Upper lobe of right lung (tissue), 1 donor: ENCODE data around the gene TTC28. TPM values are rescaled to one million over a fixed set of nuclear protein-coding genes. Genes with fewer than 3 reads are reported as not detected.
"Not testable (repeated sequence)": the region's sequence is repeated elsewhere in the genome, so short reads cannot be mapped to it uniquely, and the experiment has no call there.

Source experiments
- ATAC-seq: fragments of 200-7000 bp; cut with Tn5 transposase; one replicate; pipeline ENCODE4 v1.9.1; 2020; ENCODE audit warnings: mild to moderate bottlenecking, moderate library complexity
- DNase-seq: peaks from one replicate; pipeline ENCODE4 v3.0.0-alpha.2; 2020
- H3K27ac ChIP-seq: fragments of 200-600 bp; one replicate; pipeline ENCODE4 v1.8.0; 2022
- H3K27me3 ChIP-seq: fragments of 200-600 bp; one replicate; pipeline ENCODE4 v1.8.0; 2022; ENCODE audit warnings: mild to moderate bottlenecking
- H3K36me3 ChIP-seq: fragments of 200-600 bp; one replicate; pipeline ENCODE4 v1.8.0; 2022
- H3K4me1 ChIP-seq: fragments of 200-600 bp; one replicate; pipeline ENCODE4 v1.8.0; 2022
- H3K4me3 ChIP-seq: fragments of 200-600 bp; one replicate; pipeline ENCODE4 v1.8.0; 2022; ENCODE audit warnings: mild to moderate bottlenecking
- H3K9me3 ChIP-seq: fragments of 200-600 bp; one replicate; pipeline ENCODE4 v1.8.0; 2022
- intact Hi-C: fragments of 100-400 bp; cut with DNase I; formaldehyde crosslinking; loops from one replicate; pipeline ENCODE4 v1.11.0; 2022
- total RNA-seq: library from RNA; stranded (reverse); fragmentation: NEBNext Ultra II Directional; extraction: Animal tissue kit (Norgen Biotek cat#: 25700); gene quantifications from one replicate; pipeline ENCODE4 v1.2.1, GENCODE V29; 2021
- TF ChIP-seq, protein P1 (sequence below): fragments of 200-600 bp; IDR thresholded peaks from one replicate; pipeline ENCODE4 v1.8.0; 2022; ENCODE audit warnings: antibody characterized with exemption
- donor health status: DM: no; HTN: yes; CAD: no; lungs with severe emphysema.

The TTC28 gene
- total RNA-seq, 1 donor from 2014 or later: 48.7 TPM

- no peak overlapping the region for H3K4me3 ChIP-seq
- no peaks in the 10 kb centered on the region for H3K4me1 ChIP-seq
- no peaks in the 10 kb centered on the region for H3K27me3 ChIP-seq
- H3K9me3 ChIP-seq: no peaks in the 10 kb centered on the region
- H3K36me3 ChIP-seq: peaks cover 16% of the 10 kb centered on the region
- ATAC-seq (no peak), DNase-seq (no peak)
- intact Hi-C loops: no loop called here
- TF ChIP-seq, protein P1, sequence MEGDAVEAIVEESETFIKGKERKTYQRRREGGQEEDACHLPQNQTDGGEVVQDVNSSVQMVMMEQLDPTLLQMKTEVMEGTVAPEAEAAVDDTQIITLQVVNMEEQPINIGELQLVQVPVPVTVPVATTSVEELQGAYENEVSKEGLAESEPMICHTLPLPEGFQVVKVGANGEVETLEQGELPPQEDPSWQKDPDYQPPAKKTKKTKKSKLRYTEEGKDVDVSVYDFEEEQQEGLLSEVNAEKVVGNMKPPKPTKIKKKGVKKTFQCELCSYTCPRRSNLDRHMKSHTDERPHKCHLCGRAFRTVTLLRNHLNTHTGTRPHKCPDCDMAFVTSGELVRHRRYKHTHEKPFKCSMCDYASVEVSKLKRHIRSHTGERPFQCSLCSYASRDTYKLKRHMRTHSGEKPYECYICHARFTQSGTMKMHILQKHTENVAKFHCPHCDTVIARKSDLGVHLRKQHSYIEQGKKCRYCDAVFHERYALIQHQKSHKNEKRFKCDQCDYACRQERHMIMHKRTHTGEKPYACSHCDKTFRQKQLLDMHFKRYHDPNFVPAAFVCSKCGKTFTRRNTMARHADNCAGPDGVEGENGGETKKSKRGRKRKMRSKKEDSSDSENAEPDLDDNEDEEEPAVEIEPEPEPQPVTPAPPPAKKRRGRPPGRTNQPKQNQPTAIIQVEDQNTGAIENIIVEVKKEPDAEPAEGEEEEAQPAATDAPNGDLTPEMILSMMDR: no peak
- H3K27ac ChIP-seq: no peak overlapping the region
These were observed 585.9 kb downstream of the TTC28 start for GRCh38 chr22:28093711-28094110.

GRCh38 chr22:28091486-28091885 is 588.2 kb downstream of the TTC28 start:
- TF ChIP-seq, protein P1: no peak
- intact Hi-C loops: no loop called here
- Histone ChIP-seq H3K27me3 (no peaks in the 10 kb centered on the region), H3K4me1 (no peaks in the 10 kb centered on the region), H3K9me3 (no peaks in the 10 kb centered on the region), H3K4me3 (no peak overlapping the region), H3K27ac (no peak overlapping the region), H3K36me3 (no peaks in the 10 kb centered on the region)
- DNase-seq: no peak
- no peak for ATAC-seq

GRCh38 chr22:28089541-28089940 is 590.1 kb downstream of the TTC28 start:
- DNase-seq, H3K27ac ChIP-seq, H3K27me3 ChIP-seq, H3K36me3 ChIP-seq, H3K9me3 ChIP-seq, intact Hi-C loops, ATAC-seq, H3K4me1 ChIP-seq, H3K4me3 ChIP-seq: not testable (repeated sequence)

DNA sequence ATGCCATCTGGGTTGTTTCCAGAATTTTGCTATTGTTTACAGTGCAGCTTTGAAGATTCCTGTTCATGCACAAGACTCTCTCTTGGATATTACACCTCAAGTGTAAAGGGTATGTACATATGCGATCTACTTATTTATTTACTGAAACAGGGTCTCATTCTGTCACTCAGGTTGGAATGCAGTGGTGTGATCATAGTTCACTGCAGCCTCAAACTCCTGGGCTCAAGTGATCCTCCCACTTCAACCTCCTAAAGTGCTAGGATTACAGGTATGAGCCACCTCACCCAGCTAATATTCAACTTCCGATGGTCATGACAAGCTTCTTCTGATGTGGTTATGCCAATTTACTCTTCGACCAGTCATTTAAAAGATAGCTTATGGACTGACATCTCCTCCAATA is 602.5 kb downstream of the TTC28 start:
- TF ChIP-seq, protein P1: no peak
- intact Hi-C loops: no loop called here
- H3K4me3 ChIP-seq: no peak overlapping the region
- peaks cover 9% of the 10 kb centered on the region for H3K4me1 ChIP-seq
- H3K36me3 ChIP-seq: no peaks in the 10 kb centered on the region
- ATAC-seq (no peak), DNase-seq (no peak)
- H3K9me3 ChIP-seq: no peaks in the 10 kb centered on the region
- no peaks in the 10 kb centered on the region for H3K27me3 ChIP-seq
- no peak overlapping the region for H3K27ac ChIP-seq

DNA sequence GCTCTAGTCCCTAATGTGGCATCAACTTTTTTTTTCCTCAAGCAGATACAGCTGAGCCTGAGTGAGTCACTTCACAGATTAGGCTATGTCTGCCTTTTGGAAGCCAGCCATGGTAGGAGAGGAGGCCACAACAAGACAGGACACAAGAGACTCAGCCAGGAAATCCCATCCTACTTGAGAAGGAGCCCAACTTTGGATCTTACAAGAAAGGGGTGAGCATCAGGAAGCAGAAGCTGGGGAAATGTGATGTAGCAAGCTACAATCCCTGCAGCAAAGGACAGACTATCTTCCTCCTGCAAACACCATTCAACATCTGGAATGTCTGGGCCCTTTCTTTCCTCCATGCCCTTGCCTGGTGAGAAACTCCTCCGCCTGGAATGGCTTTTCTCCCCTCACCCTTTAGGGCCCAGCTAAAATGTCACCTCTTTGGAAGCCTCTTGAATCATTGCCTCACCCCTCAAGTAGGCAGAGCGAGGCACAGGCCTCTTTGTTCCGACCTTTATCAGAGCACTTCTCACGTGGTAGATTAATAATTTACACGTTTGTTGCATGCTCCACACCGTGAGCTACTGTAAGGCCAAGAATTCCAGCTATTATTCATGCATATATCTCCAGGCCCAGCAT is 604.2 kb downstream of the TTC28 start:
- H3K4me1 ChIP-seq: peaks cover 9% of the 10 kb centered on the region
- no peaks in the 10 kb centered on the region for H3K27me3 ChIP-seq
- ATAC-seq (peak; percentile 82), DNase-seq (no peak)
- intact Hi-C loops: no loop called here
- TF ChIP-seq, protein P1: no peak
- H3K27ac ChIP-seq: peak overlapping the region; percentile 18
- H3K4me3 ChIP-seq: no peak overlapping the region
- H3K9me3 ChIP-seq: no peaks in the 10 kb centered on the region
- H3K36me3 ChIP-seq: no peaks in the 10 kb centered on the region

DNA sequence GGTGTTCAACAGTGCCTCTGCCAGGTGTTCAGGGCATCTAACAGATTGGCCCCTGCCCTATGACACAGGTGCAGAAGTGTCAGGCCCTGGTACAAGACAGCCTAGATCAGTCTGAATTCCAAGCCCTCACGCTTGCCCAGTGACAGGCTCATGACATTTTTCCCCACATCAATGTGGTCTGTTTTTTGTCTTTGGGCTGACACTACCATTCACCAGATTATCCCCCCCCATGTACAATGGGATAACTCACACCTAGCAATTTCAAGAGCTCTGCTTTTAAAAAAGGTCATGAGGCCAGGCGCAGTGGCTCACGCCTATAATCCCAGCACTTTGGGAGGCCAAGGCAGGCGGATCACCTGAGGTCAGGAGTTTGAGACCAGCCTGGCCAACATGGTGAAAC is 605.1 kb downstream of the TTC28 start:
- Histone ChIP-seq H3K4me1 (peaks cover 9% of the 10 kb centered on the region), H3K9me3 (no peaks in the 10 kb centered on the region), H3K4me3 (no peak overlapping the region), H3K27me3 (no peaks in the 10 kb centered on the region), H3K27ac (no peak overlapping the region), H3K36me3 (no peaks in the 10 kb centered on the region)
- TF ChIP-seq, protein P1: no peak
- intact Hi-C loops: no loop called here
- no peak for DNase-seq
- no peak for ATAC-seq
